Measurements from ENCODE around the gene MGST3. TPM values are rescaled to one million over a fixed set of nuclear protein-coding genes. Genes with fewer than 3 reads are reported as not detected.
"Not testable (repeated sequence)": the region's sequence is repeated elsewhere in the genome, so short reads cannot be mapped to it uniquely, and the experiment has no call there.

Gene MGST3
- total RNA-seq, 1 experiment from 2014 or later, result 156 TPM

GRCh38 chr1:165648919-165649572 lies 18.0 kb downstream of the MGST3 start:
- DNase-seq (ENCODE audit: extremely low read depth, low read depth), result no peak

- peak; percentile 54 for DNase-seq (ENCODE audit: extremely low read depth, low read depth)
These were observed 20.1 kb downstream of the MGST3 start for GRCh38 chr1:165650981-165651625.

GRCh38 chr1:165658766-165659580 lies 27.9 kb downstream of the MGST3 start:
- not testable (repeated sequence) for DNase-seq (ENCODE audit: extremely low read depth, low read depth)

GRCh38 chr1:165659581-165659895 lies 28.5 kb downstream of the MGST3 start:
- DNase-seq (ENCODE audit: extremely low read depth, low read depth), result no peak

GRCh38 chr1:165661703-165662102 lies 30.7 kb downstream of the MGST3 start:
- no peak for DNase-seq (ENCODE audit: extremely low read depth, low read depth)

- DNase-seq (ENCODE audit: extremely low read depth, low read depth), result no peak
These were observed 31.2 kb downstream of the MGST3 start for GRCh38 chr1:165662186-165662585.

- DNase-seq (ENCODE audit: extremely low read depth, low read depth), result no peak
These were observed 35.3 kb downstream of the MGST3 start for GRCh38 chr1:165666152-165666825.

GRCh38 chr1:165668184-165668583 lies 37.1 kb downstream of the MGST3 start:
- no peak for DNase-seq (ENCODE audit: extremely low read depth, low read depth)

- no peak for DNase-seq (ENCODE audit: extremely low read depth, low read depth)
These were observed 40.5 kb downstream of the MGST3 start for GRCh38 chr1:165671526-165671925.

- no peak for DNase-seq (ENCODE audit: extremely low read depth, low read depth)
These were observed 43.6 kb downstream of the MGST3 start for GRCh38 chr1:165674599-165674998.

- no peak for DNase-seq (ENCODE audit: extremely low read depth, low read depth)
These were observed 44.8 kb downstream of the MGST3 start for GRCh38 chr1:165675794-165676193.

GRCh38 chr1:165678509-165678908 lies 47.5 kb downstream of the MGST3 start:
- DNase-seq (ENCODE audit: extremely low read depth, low read depth), result no peak

GRCh38 chr1:165679282-165680036 lies 48.4 kb downstream of the MGST3 start:
- DNase-seq (ENCODE audit: extremely low read depth, low read depth), result no peak

GRCh38 chr1:165680303-165680702 lies 49.3 kb downstream of the MGST3 start:
- DNase-seq (ENCODE audit: extremely low read depth, low read depth), result no peak

- not testable (repeated sequence) for DNase-seq (ENCODE audit: extremely low read depth, low read depth)
These were observed 49.7 kb downstream of the MGST3 start for GRCh38 chr1:165680773-165681172.

- DNase-seq (ENCODE audit: extremely low read depth, low read depth), result no peak
These were observed 52.9 kb downstream of the MGST3 start for GRCh38 chr1:165683848-165684485.

- no peak for DNase-seq (ENCODE audit: extremely low read depth, low read depth)
These were observed 55.3 kb downstream of the MGST3 start for GRCh38 chr1:165686121-165686970.

GRCh38 chr1:165686971-165687433 lies 56.0 kb downstream of the MGST3 start:
- no peak for DNase-seq (ENCODE audit: extremely low read depth, low read depth)

- DNase-seq (ENCODE audit: extremely low read depth, low read depth), result no peak
These were observed 57.0 kb downstream of the MGST3 start for GRCh38 chr1:165688046-165688445.

All from NCI-H460 (cell line).